HG03066 (cell line): Measurements from ENCODE around the gene CHGA.

Experiments
- ATAC-seq: cut with Tn5 transposase; IDR thresholded peaks from one replicate; pipeline ENCODE4 v1.9.1; 2021; ENCODE audit warnings: low read depth; ENCODE audit not compliant: unreplicated experiment

The CHGA gene

GRCh38 chr14:92922883-92923743 lies at the start of gene CHGA:
CHGA (plus strand) TSS chr14:92923150; CDS start chr14:92923360, 210 bp downstream.
- no peak for ATAC-seq

DNA sequence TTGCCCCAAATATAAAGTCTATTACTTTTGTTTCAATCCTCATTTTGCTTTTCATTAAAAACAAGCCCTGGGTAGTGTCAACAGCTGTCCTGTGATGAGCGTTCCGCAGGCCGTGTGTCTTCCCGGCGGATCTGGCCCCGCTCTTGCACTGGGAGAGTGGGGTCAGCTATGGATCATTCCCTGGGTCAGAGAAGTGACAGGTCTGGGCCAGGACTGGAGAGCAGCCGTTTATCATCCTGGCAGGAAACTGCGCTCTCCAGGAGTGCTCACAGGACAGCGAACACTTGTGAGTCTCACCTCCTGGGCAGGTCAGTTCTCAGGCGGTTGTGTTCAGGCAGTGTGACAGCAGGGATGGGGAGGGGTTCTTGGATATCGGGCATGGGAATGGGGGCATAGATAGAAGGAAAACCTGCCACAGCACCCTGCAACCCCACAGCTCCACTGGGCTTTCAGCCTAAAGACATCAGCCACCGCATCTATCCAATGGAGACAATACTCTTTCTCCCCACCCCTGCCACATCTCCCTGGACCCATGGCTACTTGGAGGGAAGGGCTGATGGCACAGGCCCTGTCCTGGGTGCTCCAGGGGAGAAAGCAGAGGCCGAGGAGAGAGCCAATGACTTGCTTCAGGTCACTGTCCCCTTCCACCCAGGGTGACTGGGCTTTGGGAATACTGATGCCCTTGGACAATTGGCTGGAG lies 47.8 kb upstream of the CHGA start:
- ATAC-seq, result no peak

DNA sequence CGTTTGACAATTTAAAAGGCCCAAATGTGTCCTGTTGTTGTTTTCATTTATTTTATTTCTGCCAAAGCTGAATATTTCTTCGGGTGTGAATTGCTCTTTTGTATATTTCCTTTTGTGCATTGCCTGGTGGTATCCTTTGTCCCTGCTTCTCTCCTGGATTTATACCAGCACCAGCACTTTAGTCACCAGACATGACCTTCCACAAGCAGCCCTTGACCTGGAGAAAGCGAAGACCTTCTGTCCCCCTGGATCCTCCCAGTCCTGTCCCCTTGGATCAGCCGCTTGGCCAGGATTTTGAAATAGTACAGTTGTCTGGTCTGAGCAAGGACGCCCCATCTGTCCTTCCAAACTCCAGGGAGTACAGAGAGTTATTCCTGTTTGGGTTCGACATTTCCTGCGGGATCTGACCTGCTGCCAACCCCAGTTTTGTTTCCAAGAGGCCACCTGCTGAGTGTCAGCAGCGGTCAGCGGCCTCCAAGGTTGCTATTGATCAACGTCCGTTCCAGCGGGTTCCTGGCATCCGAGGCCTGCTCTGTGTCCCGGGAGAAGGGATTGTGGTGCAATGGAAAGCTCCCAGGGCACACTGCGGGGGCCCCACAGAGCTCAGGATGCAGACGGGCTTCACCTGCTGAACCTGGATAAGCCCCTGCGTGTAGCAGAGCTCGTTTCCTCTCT lies 45.1 kb upstream of the CHGA start:
- ATAC-seq, result no peak

- no peak for ATAC-seq
These were observed 42.6 kb upstream of the CHGA start for GRCh38 chr14:92880351-92880750.

- ATAC-seq, result no peak
These were observed 42.1 kb upstream of the CHGA start for GRCh38 chr14:92880851-92881250.

DNA sequence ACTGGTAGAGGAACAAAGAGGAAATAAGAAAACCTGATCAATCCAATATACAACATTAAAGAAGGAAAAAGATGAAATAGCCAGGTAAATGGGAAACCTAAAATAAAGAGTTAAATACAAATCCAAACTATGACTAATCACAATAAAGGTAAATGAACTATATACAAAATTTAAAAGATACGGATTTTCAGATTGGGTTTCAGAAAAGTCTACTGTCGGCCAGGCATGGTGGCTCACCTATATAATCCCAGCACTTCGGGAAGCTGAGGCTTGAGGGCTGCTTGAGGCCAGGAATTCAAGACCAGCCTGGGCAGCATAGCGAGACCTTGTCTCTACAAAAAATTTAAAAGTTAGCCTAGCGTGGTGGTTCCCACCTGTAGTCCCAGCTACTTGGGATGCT lies 39.9 kb upstream of the CHGA start:
- no peak for ATAC-seq

DNA sequence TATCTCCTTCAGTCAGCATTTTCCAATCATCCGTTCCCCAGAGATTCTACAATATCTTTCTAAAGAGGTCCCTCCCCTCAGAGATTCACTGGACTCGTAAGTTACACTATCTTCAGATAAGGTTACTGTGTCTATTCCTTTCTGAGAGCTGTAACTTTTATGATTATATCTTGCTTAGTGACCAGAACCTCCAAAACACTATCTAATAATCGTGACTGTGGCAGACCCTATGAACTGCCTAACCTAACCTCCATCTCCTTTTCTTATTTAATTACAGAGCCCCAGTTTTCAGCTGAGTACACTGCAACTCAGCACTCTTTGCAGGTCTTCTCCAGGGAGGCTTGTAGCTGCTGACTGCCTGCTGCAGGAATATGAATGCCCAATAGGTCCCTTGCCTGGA lies 38.5 kb upstream of the CHGA start:
- ATAC-seq, result no peak

DNA sequence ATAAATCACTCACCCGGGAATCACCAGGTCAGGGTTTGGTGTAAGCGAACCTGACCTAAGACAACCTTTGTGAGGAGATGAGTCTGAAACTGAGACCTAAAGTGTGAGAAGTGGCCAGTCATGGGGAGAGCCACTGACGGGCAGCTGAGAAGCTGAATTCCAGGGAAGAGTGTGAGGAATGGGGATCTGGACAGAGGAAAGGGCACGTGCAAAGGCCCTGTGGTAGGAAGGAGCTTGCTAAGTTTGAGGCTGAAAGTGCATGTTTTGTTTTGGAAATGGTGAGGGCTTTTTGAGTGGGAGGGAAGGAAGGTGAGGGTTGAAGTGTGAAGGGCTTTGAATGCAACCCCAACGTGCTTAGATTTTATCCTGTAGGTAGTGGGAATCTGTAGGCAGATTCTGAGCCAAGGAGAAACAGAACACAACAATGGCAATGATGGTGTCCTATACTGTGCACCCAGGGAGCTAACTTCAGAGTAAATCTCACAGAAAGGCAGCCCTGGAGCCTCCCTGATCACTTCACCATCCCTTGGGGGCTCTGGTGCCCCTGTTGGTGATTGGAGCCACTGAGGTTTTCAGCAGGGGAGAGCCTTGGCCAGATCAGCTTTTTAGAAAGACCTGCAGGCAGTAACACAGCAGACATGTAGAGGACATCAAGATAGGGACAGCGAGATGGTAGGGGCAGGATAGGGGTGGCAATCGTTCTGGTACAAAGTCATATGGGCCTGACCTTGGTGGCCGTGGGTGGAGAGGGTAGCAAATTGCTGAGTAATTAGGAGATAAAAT lies 37.5 kb upstream of the CHGA start:
- ATAC-seq, result no peak

DNA sequence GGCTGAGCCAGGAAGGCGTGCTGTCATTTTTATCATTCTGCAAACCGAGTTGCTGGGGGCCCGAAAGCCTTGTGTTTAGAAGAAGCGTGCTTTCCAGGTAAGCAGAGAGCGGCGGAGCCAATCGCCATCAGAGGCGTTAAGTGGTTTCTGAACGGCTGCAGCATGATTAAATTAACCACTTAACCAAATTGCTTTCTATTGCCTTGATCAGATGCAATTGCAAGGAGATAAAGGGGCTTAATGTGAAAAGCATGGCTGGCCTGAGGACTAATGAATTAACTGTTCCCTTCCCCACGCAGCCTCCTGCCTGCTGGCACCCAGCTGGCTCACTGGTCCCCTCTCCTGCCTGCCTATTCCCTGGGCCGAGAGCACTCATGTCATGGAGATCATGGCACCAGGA lies 36.6 kb upstream of the CHGA start:
- ATAC-seq, result no peak

DNA sequence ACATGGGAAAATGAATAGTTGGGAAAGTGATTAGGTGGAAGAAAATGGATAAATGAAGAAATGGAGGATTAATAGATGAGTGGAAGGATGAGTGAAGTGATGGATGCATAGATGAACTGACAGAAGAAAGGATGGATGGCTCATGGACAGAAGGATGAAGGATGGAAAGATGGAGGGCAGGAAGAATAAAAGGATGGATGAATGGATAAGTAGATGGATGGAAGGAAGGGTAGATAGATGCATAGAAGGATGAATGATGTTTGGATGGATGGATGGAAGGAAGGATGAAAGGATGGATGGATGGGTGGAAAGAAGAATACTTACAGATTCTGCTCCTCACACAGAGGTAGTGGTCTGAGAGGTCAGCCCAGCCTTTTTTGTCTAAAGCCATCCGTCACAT lies 35.8 kb upstream of the CHGA start:
- no peak for ATAC-seq

DNA sequence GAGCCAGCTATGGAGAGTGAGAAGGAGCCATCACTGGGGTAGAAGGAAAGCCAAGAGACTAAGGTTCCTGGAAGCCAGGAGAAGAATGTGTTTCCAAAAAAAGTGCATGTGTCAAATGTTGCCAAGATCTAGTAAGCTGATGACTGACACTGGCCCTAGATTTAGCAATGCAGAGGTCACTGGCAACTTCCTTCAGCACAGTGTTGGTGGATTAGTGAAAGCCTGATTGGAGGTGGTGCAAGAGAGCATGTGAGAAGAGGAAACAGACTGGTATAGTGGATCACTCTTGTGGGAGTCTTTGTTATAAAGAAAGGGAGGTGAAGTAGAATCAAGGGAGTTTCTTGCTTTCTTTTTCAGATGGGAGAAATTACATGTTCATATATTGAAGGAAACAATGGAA lies 34.1 kb upstream of the CHGA start:
- ATAC-seq, result no peak

DNA sequence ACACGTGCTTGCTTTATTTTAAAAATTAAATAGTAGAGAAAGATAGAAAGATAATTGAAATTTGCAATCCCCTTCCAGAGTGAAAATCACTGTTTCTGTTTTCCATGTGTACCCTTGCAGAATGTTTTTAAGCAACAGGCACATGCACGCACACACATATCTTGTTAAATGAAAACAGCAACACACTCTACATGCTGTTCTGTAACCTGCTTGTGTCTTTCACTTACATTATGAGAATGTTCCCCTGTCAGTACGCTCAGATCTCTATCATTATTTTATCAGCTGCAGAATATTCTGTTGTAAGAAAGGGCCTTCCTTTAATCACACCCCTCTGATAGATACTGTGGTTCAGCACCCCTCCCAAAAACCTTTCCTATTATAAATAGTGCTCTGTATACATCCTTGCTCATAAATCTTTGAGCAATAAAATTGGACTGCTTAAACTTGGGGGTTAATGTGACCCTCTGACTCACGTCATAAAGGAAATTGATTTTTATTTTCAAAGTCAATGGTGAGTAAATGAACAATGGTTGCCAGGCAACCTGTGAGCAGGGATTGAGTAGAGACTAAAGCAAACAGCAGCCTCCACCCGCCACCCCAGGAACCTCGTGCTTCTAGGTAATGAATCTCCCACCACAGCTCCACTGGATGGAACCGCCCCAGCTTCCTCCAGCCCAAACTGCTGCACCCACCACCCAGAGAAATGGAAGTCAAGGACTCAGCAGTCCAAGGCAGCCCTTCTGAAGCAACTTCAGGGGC lies 31.9 kb upstream of the CHGA start:
- no peak for ATAC-seq

DNA sequence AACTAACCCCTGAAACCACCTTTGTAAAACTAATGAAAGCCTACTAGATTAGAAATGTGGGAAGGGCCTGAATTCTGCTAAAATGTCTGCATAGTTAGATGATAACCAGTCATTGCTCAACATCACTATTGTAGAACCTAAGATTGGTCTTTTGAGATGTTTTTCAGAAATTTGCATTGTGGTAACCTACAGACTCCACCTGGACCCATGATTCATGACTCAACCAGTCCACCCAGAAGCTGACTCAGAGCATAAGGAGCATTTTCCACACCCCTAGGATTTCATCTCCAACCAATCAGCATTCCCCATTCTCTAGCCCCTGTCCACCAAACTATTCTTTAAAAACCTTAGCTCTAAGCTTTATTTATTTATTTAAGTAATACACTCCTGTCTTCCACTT lies 30.4 kb upstream of the CHGA start:
- no peak for ATAC-seq

DNA sequence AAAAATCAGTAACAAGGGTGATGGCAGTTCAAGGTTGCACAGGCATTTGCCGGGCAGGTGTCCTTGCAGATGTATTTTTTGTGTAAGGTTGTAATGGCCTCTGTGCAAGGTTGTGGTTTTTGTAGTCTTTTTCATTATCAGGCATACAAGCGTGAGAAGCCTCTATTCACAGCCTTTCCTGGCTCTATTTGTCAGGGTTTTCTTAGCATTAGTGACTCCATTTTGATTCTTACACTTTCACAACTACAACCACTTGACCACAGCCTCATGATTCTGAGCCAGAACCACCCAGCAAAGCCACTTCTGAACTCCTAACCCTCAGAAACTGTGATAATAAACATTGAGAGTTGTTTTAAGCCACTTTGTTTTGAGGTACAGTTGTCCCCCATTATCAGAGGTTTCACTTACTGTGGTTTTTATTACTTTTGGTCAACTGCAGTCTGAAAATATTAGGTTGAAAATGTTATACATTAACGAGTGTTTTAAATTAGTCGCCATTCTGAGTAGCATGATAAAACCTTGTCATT lies 27.5 kb upstream of the CHGA start:
- ATAC-seq, result no peak

GRCh38 chr14:92897922-92898565 lies 24.9 kb upstream of the CHGA start:
- ATAC-seq, result no peak

DNA sequence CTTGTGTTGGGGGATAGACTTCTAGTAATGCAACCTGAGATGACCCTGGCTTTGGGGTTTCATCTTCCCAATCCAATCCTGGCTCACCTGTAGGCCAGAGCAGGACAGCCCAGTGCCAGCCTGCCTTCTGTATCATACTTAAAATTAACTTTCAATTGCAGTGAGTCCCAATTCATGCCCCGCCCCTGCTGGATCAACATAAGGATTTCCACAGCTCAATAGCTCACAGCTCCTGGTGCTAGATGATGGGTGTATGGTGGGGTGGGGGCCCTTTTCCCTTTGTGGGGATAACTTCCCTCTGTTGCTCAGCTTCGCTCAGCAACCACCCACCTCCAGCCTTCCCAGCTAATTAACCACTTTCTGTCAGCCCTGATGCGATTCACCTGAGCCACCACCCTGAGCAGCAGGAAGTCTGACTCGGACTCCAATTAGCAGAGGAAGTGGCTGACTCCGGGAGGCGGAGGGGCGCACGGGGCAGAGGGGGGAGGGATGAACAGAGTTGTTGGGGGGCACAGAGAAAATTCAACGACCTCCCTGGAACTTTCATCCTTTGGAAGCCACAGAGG lies 24.3 kb upstream of the CHGA start:
- ATAC-seq, result no peak

GRCh38 chr14:92900660-92901059 lies 22.3 kb upstream of the CHGA start:
- no peak for ATAC-seq

DNA sequence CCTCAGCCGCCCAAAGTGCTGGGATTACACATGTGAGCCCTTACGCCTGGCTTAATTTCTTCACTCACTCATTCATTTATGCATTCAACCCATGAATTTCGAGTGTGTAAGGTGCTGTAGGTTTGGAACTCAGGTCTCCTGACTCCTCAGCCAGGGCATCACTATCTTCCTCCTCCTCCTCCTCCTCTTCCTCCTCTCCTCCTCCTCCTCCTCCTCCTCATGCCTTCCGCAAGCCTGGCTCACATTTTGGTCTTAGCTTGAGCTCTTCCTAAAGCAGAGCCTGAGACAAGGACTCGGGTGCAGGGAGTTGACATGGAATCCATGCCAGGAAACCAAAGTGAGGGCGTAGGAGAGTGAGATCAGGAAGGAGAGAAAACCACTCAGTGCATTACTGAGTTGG lies 20.8 kb upstream of the CHGA start:
- ATAC-seq, result no peak

- no peak for ATAC-seq
These were observed 20.2 kb upstream of the CHGA start for GRCh38 chr14:92902726-92903125.
